MM.1S (cell line): ENCODE results near the gene SDC1.
"Not testable (repeated sequence)": the region's sequence is repeated elsewhere in the genome, so short reads cannot be mapped to it uniquely, and the experiment has no call there.

Experiments
- EZH2 ChIP-seq: fragments of 300-600 bp; sonication (generic); optimal IDR thresholded peaks from 2 replicates; pipeline ENCODE3; 2017; ENCODE audit warnings: low read depth, mild to moderate bottlenecking, antibody characterized with exemption, low read length, mixed read lengths
- EZH2phosphoT487 ChIP-seq: fragments of 300-600 bp; sonication (generic); IDR thresholded peaks from 2 replicates; pipeline ENCODE4 v1.6.1; 2018; ENCODE audit warnings: antibody characterized with exemption, low read length
- TF ChIP-seq, protein P1 (sequence below): fragments of 300-600 bp; sonication (generic); IDR thresholded peaks from 2 replicates; pipeline ENCODE4 v1.5.1; 2016; ENCODE audit warnings: antibody characterized with exemption, low read length, mixed read lengths

DNA sequence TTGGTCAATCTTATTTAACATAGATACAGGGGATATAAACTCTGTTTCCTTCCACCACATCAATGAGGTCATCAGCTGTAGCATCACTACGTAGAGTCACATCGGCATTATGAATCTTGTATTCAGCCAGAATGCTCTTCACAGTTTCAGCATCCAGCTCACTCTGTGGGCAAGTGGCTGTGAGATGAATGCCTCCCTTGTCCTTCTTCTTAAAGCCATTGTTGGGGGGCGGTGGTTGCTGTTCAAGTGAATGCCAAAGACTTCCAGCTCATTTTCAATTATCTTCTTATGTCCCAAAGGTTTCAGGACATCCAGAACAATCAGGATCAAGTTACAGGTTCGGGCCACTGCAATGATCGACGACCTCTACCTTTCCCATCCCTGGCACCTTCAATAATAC is 15.4 kb upstream of the SDC1 start:
- TF ChIP-seq EZH2, EZH2phosphoT487: not testable (repeated sequence)
- TF ChIP-seq, protein P1, sequence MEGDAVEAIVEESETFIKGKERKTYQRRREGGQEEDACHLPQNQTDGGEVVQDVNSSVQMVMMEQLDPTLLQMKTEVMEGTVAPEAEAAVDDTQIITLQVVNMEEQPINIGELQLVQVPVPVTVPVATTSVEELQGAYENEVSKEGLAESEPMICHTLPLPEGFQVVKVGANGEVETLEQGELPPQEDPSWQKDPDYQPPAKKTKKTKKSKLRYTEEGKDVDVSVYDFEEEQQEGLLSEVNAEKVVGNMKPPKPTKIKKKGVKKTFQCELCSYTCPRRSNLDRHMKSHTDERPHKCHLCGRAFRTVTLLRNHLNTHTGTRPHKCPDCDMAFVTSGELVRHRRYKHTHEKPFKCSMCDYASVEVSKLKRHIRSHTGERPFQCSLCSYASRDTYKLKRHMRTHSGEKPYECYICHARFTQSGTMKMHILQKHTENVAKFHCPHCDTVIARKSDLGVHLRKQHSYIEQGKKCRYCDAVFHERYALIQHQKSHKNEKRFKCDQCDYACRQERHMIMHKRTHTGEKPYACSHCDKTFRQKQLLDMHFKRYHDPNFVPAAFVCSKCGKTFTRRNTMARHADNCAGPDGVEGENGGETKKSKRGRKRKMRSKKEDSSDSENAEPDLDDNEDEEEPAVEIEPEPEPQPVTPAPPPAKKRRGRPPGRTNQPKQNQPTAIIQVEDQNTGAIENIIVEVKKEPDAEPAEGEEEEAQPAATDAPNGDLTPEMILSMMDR = not testable (repeated sequence)
